Thymus (tissue), 11 donors: ENCODE results near the gene STX18. TPM values are rescaled to one million over a fixed set of nuclear protein-coding genes. Genes with fewer than 3 reads are reported as not detected.

ENCODE experiments used
- DNase-seq, 9 donors: peaks; one replicate each; pipeline ENCODE4 v3.0.0-alpha.2; 2013; ENCODE audit warnings: low spot score in 9 of 9, low read depth in 6 of 9, missing footprints in 1 of 9
- H3K27ac ChIP-seq, 2 donors: one replicate each; pipeline ENCODE4 v1.5.1; 2013; ENCODE audit warnings: control low read depth in 1 of 2, low read depth in 1 of 2, low read length in 1 of 2, mild to moderate bottlenecking in 1 of 2, moderate library complexity in 1 of 2
- H3K27me3 ChIP-seq, 2 donors: one replicate each; pipeline ENCODE4 v1.5.1; 2013; ENCODE audit warnings: low read length in 1 of 2; ENCODE audit not compliant: control insufficient read depth in 2 of 2, insufficient read depth in 1 of 2
- H3K36me3 ChIP-seq, 2 donors: one replicate each; pipeline ENCODE4 v1.5.1; 2013; ENCODE audit warnings: low read length in 1 of 2, mild to moderate bottlenecking in 1 of 2, moderate library complexity in 1 of 2; ENCODE audit not compliant: control insufficient read depth in 2 of 2, insufficient read depth in 2 of 2
- H3K4me1 ChIP-seq, 2 donors: one replicate each; pipeline ENCODE4 v1.5.1; 2013; ENCODE audit warnings: low read length in 2 of 2; ENCODE audit not compliant: control insufficient read depth in 2 of 2, insufficient read depth in 2 of 2
- H3K4me3 ChIP-seq, 2 donors: one replicate each; pipeline ENCODE4 v1.5.1; 2013; ENCODE audit warnings: low read length in 2 of 2, control low read depth in 1 of 2, mild to moderate bottlenecking in 1 of 2
- H3K9me3 ChIP-seq, 2 donors: one replicate each; pipeline ENCODE4 v1.5.1; 2013; ENCODE audit warnings: low read length in 1 of 2, mild to moderate bottlenecking in 1 of 2; ENCODE audit not compliant: control insufficient read depth in 2 of 2, insufficient read depth in 1 of 2
- WGBS: extraction: QIAGEN DNeasy Blood & Tissue Kit; methylation state at CpG from one replicate; pipeline ENCODE4 v1.1.7; 2013; 5-methylcytosine and 5-hydroxymethylcytosine counted together
- polyA plus RNA-seq: library from polyadenylated mRNA; stranded (reverse); fragments of 200-250 nt; gene quantifications from one replicate; pipeline ENCODE4 v1.2.3, GENCODE V29; 2013
- total RNA-seq: library from RNA; stranded (reverse); fragments of 120-200 nt; gene quantifications from one replicate; pipeline ENCODE4 v1.2.4, GENCODE V29; 2013
- donor health status: healthy.

The STX18 gene
- total and polyA plus RNA-seq, 2 donors, result 27.8 to 33.1 TPM

- Histone ChIP-seq H3K4me1 (no peaks in the 10 kb centered on the region), H3K36me3 (peaks cover 0 to 2% of the 10 kb centered on the region in 2 donors), H3K9me3 (peaks cover 0 to 1% of the 10 kb centered on the region in 2 donors), H3K27ac (no peak overlapping the region), H3K4me3 (no peak overlapping the region), H3K27me3 (peaks cover 0 to 5% of the 10 kb centered on the region in 2 donors)
- 96% methylated on average over 15 of the region's 15 CpGs for WGBS
- DNase-seq, result no peak
Observed at GRCh38 chr4:4410271-4410670, 131.6 kb downstream of the STX18 start.

- H3K27ac ChIP-seq, result no peak overlapping the region
- no peak overlapping the region for H3K4me3 ChIP-seq
- no peak for DNase-seq
- peaks cover 0 to 5% of the 10 kb centered on the region in 2 donors for H3K27me3 ChIP-seq
- H3K4me1 ChIP-seq, result no peaks in the 10 kb centered on the region
- no peaks in the 10 kb centered on the region for H3K36me3 ChIP-seq
- WGBS, result 92% methylated on average over 23 of the region's 23 CpGs
- H3K9me3 ChIP-seq, result no peaks in the 10 kb centered on the region
Observed at GRCh38 chr4:4409416-4410115, 132.3 kb downstream of the STX18 start.

GRCh38 chr4:4408576-4409335 lies 133.1 kb downstream of the STX18 start:
- no peak for DNase-seq
- peaks cover 0 to 5% of the 10 kb centered on the region in 2 donors for H3K27me3 ChIP-seq
- no peaks in the 10 kb centered on the region for H3K36me3 ChIP-seq
- H3K4me1 ChIP-seq, result no peaks in the 10 kb centered on the region
- 91% methylated on average over 23 of the region's 23 CpGs for WGBS
- no peak overlapping the region for H3K4me3 ChIP-seq
- H3K27ac ChIP-seq, result no peak overlapping the region
- no peaks in the 10 kb centered on the region for H3K9me3 ChIP-seq

GRCh38 chr4:4408132-4408523 lies 133.7 kb downstream of the STX18 start:
- Histone ChIP-seq H3K27me3 (peaks cover 0 to 5% of the 10 kb centered on the region in 2 donors), H3K36me3 (no peaks in the 10 kb centered on the region), H3K4me3 (no peak overlapping the region), H3K4me1 (no peaks in the 10 kb centered on the region), H3K9me3 (no peaks in the 10 kb centered on the region), H3K27ac (no peak overlapping the region)
- 86% methylated on average over 13 of the region's 13 CpGs for WGBS
- DNase-seq, result no peak

GRCh38 chr4:4407299-4408131 lies 134.3 kb downstream of the STX18 start:
- H3K27ac ChIP-seq, result no peak overlapping the region
- H3K27me3 ChIP-seq, result peaks cover 0 to 5% of the 10 kb centered on the region in 2 donors
- H3K4me1 ChIP-seq, result no peaks in the 10 kb centered on the region
- no peaks in the 10 kb centered on the region for H3K36me3 ChIP-seq
- 93% methylated on average over 19 of the region's 19 CpGs for WGBS
- H3K4me3 ChIP-seq, result no peak overlapping the region
- H3K9me3 ChIP-seq, result no peaks in the 10 kb centered on the region
- DNase-seq, result no peak

- Histone ChIP-seq H3K4me1 (no peaks in the 10 kb centered on the region), H3K4me3 (no peak overlapping the region), H3K27ac (no peak overlapping the region), H3K9me3 (no peaks in the 10 kb centered on the region), H3K36me3 (no peaks in the 10 kb centered on the region), H3K27me3 (peaks cover 0 to 5% of the 10 kb centered on the region in 2 donors)
- DNase-seq, result no peak
- WGBS, result 90% methylated on average over 28 of the region's 28 CpGs
Observed at GRCh38 chr4:4406455-4407298, 135.2 kb downstream of the STX18 start.

GRCh38 chr4:4405358-4405962 lies 136.4 kb downstream of the STX18 start:
- Histone ChIP-seq H3K9me3 (peaks cover 0 to 1% of the 10 kb centered on the region in 2 donors), H3K4me1 (no peaks in the 10 kb centered on the region), H3K4me3 (no peak overlapping the region), H3K36me3 (no peaks in the 10 kb centered on the region), H3K27ac (no peak overlapping the region), H3K27me3 (peaks cover 0 to 5% of the 10 kb centered on the region in 2 donors)
- WGBS, result 89% methylated on average over 15 of the region's 15 CpGs
- DNase-seq, result no peak

- DNase-seq, result no peak
- no peak overlapping the region for H3K4me3 ChIP-seq
- peaks cover 0 to 2% of the 10 kb centered on the region in 2 donors for H3K27me3 ChIP-seq
- no peak overlapping the region for H3K27ac ChIP-seq
- peaks cover 1 to 2% of the 10 kb centered on the region in 2 donors for H3K9me3 ChIP-seq
- WGBS, result 78% methylated on average over 13 of the region's 13 CpGs
- no peaks in the 10 kb centered on the region for H3K36me3 ChIP-seq
- H3K4me1 ChIP-seq, result no peaks in the 10 kb centered on the region
Observed at GRCh38 chr4:4402966-4403365, 138.9 kb downstream of the STX18 start.
